Lower leg skin (tissue), 4 donors: ENCODE data around the gene SLC22A23. TPM values are rescaled to one million over a fixed set of nuclear protein-coding genes. Genes with fewer than 3 reads are reported as not detected.

Experiments used
- DNase-seq, 2 donors: peaks; one replicate each; pipeline ENCODE4 v3.0.0-alpha.2; 2019; ENCODE audit warnings: low spot score in 2 of 2
- H3K4me3 ChIP-seq: fragments of 200-600 bp; sonication (generic); 2 replicates; pipeline ENCODE4 v1.5.1; 2017; ENCODE audit warnings: mild to moderate bottlenecking, low read depth; ENCODE audit not compliant: poor library complexity, severe bottlenecking
- CTCF ChIP-seq, 3 donors: fragments of 450-650 bp; IDR thresholded peaks; one replicate each; pipeline ENCODE4 v1.5.1; 2016; ENCODE audit warnings: antibody characterized with exemption in 3 of 3, mild to moderate bottlenecking in 3 of 3, moderate library complexity in 2 of 3
- POLR2A ChIP-seq, 2 donors: fragments of 450-650 bp; IDR thresholded peaks; one replicate each; pipeline ENCODE4 v1.6.1; 2016 to 2017; ENCODE audit warnings: antibody characterized with exemption in 2 of 2, mild to moderate bottlenecking in 1 of 2, moderate library complexity in 1 of 2
- WGBS, 2 donors: methylation state at CpG; one replicate each; pipeline ENCODE4 v1.1.5; 2018; 5-methylcytosine and 5-hydroxymethylcytosine counted together
- intact Hi-C: fragments of 100-400 bp; cut with DNase I; formaldehyde crosslinking; loops from one replicate; pipeline ENCODE4 v1.15.0; 2023; ENCODE audit warnings: low total_unique reads
- total RNA-seq, 4 donors: library from RNA; depleted of rRNA; stranded (reverse); fragments of >200 nt; gene quantifications; one replicate each; pipeline ENCODE4 v1.1.0, GENCODE V29; 2016

The SLC22A23 gene
- total RNA-seq, 4 donors from 2014 or later: 29.2 to 50.7 (median 43.2) TPM

GRCh38 chr6:3265671-3266070 is 191.2 kb downstream of the SLC22A23 start:
- no peak overlapping the region for H3K4me3 ChIP-seq
- 44 to 67% methylated on average over 9 of the region's 9 CpGs for WGBS, 2 donors
- TF ChIP-seq POLR2A (IDR thresholded peaks at IDR 0.05) (no peak), CTCF (IDR thresholded peaks at IDR 0.05) (no peak)
- DNase-seq: no peak
- intact Hi-C loops: no loop called here

GRCh38 chr6:3264356-3264755 is 192.5 kb downstream of the SLC22A23 start:
- H3K4me3 ChIP-seq: no peak overlapping the region
- TF ChIP-seq CTCF (IDR thresholded peaks at IDR 0.05): no peak
- no peak for TF ChIP-seq POLR2A (IDR thresholded peaks at IDR 0.05)
- intact Hi-C loops: no loop called here
- DNase-seq: no peak
- 77 to 84% methylated on average over 3 of the region's 3 CpGs for WGBS, 2 donors

- no peak for DNase-seq
- H3K4me3 ChIP-seq: no peak overlapping the region
- intact Hi-C loops: no loop called here
- TF ChIP-seq CTCF (IDR thresholded peaks at IDR 0.05): no peak
- no peak for TF ChIP-seq POLR2A (IDR thresholded peaks at IDR 0.05)
- 68 to 75% methylated on average over 6 of the region's 6 CpGs for WGBS, 2 donors
Measured at GRCh38 chr6:3263096-3263495, 193.8 kb downstream of the SLC22A23 start.

GRCh38 chr6:3261921-3262320 is 194.9 kb downstream of the SLC22A23 start:
- WGBS, 2 donors: 60 to 63% methylated on average over 8 of the region's 8 CpGs
- intact Hi-C loops: no loop called here

GRCh38 chr6:3261518-3261820 is 195.4 kb downstream of the SLC22A23 start:
- no peak for TF ChIP-seq POLR2A (IDR thresholded peaks at IDR 0.05)
- TF ChIP-seq CTCF (IDR thresholded peaks at IDR 0.05): no peak
- intact Hi-C loops: no loop called here
- WGBS, 2 donors: 57 to 70% methylated on average over 6 of the region's 6 CpGs
- no peak for DNase-seq
- no peak overlapping the region for H3K4me3 ChIP-seq

More at GRCh38 chr6:3261921-3262320, 194.9 kb downstream of the SLC22A23 start:
- no peak overlapping the region for H3K4me3 ChIP-seq
- DNase-seq: no peak
- TF ChIP-seq CTCF (IDR thresholded peaks at IDR 0.05) (no peak), POLR2A (IDR thresholded peaks at IDR 0.05) (no peak)

- no peak overlapping the region for H3K4me3 ChIP-seq
- no peak for TF ChIP-seq CTCF (IDR thresholded peaks at IDR 0.05)
- no peak for TF ChIP-seq POLR2A (IDR thresholded peaks at IDR 0.05)
- 71 to 76% methylated on average over 17 of the region's 17 CpGs for WGBS, 2 donors
- DNase-seq: no peak
- intact Hi-C loops: no loop called here
Measured at GRCh38 chr6:3260772-3261517, 195.9 kb downstream of the SLC22A23 start.
